ENCODE data around the gene DTNA. TPM values are rescaled to one million over a fixed set of nuclear protein-coding genes. Genes with fewer than 3 reads are reported as not detected.

DTNA gene
- total and polyA plus RNA-seq, 2 of the 8 experiments (the other 6 are each of a cell fraction or from before 2014, with no cell fraction given), result 30.2 to 32.7 TPM

DNA sequence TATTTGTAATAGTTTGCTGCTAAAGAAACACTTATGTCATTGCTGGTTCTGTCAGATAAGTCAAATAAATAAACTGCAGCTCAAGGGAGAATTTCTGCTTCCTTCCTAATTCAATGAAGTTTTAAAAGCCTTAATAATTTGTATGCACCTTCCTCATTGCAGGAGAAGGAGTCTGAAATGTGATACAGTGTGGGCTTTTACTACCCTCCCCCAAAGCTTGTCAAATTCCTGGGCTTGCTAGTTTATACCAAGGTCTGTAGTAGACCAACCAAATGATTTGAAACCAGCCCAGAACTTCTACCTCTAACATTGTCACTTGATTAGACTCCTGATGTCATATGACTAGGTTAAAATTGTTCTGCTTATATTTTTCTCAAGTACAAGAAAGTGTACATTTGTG is 131.8 kb downstream of the DTNA start (continued):
- TF ChIP-seq, protein P1, sequence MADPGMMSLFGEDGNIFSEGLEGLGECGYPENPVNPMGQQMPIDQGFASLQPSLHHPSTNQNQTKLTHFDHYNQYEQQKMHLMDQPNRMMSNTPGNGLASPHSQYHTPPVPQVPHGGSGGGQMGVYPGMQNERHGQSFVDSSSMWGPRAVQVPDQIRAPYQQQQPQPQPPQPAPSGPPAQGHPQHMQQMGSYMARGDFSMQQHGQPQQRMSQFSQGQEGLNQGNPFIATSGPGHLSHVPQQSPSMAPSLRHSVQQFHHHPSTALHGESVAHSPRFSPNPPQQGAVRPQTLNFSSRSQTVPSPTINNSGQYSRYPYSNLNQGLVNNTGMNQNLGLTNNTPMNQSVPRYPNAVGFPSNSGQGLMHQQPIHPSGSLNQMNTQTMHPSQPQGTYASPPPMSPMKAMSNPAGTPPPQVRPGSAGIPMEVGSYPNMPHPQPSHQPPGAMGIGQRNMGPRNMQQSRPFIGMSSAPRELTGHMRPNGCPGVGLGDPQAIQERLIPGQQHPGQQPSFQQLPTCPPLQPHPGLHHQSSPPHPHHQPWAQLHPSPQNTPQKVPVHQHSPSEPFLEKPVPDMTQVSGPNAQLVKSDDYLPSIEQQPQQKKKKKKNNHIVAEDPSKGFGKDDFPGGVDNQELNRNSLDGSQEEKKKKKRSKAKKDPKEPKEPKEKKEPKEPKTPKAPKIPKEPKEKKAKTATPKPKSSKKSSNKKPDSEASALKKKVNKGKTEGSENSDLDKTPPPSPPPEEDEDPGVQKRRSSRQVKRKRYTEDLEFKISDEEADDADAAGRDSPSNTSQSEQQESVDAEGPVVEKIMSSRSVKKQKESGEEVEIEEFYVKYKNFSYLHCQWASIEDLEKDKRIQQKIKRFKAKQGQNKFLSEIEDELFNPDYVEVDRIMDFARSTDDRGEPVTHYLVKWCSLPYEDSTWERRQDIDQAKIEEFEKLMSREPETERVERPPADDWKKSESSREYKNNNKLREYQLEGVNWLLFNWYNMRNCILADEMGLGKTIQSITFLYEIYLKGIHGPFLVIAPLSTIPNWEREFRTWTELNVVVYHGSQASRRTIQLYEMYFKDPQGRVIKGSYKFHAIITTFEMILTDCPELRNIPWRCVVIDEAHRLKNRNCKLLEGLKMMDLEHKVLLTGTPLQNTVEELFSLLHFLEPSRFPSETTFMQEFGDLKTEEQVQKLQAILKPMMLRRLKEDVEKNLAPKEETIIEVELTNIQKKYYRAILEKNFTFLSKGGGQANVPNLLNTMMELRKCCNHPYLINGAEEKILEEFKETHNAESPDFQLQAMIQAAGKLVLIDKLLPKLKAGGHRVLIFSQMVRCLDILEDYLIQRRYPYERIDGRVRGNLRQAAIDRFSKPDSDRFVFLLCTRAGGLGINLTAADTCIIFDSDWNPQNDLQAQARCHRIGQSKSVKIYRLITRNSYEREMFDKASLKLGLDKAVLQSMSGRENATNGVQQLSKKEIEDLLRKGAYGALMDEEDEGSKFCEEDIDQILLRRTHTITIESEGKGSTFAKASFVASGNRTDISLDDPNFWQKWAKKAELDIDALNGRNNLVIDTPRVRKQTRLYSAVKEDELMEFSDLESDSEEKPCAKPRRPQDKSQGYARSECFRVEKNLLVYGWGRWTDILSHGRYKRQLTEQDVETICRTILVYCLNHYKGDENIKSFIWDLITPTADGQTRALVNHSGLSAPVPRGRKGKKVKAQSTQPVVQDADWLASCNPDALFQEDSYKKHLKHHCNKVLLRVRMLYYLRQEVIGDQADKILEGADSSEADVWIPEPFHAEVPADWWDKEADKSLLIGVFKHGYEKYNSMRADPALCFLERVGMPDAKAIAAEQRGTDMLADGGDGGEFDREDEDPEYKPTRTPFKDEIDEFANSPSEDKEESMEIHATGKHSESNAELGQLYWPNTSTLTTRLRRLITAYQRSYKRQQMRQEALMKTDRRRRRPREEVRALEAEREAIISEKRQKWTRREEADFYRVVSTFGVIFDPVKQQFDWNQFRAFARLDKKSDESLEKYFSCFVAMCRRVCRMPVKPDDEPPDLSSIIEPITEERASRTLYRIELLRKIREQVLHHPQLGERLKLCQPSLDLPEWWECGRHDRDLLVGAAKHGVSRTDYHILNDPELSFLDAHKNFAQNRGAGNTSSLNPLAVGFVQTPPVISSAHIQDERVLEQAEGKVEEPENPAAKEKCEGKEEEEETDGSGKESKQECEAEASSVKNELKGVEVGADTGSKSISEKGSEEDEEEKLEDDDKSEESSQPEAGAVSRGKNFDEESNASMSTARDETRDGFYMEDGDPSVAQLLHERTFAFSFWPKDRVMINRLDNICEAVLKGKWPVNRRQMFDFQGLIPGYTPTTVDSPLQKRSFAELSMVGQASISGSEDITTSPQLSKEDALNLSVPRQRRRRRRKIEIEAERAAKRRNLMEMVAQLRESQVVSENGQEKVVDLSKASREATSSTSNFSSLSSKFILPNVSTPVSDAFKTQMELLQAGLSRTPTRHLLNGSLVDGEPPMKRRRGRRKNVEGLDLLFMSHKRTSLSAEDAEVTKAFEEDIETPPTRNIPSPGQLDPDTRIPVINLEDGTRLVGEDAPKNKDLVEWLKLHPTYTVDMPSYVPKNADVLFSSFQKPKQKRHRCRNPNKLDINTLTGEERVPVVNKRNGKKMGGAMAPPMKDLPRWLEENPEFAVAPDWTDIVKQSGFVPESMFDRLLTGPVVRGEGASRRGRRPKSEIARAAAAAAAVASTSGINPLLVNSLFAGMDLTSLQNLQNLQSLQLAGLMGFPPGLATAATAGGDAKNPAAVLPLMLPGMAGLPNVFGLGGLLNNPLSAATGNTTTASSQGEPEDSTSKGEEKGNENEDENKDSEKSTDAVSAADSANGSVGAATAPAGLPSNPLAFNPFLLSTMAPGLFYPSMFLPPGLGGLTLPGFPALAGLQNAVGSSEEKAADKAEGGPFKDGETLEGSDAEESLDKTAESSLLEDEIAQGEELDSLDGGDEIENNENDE (IDR thresholded peaks at IDR 0.05; ENCODE audit: insufficient replicate concordance, low read length), result no peak
- no peak for TF ChIP-seq RNF2 (IDR thresholded peaks at IDR 0.05; ENCODE audit: borderline replicate concordance, low read depth, low read length, missing control alignments, poor library complexity, severe bottlenecking)
